Smooth muscle cell (in vitro differentiated cells): ENCODE data around the gene PDE7B. TPM values are rescaled to one million over a fixed set of nuclear protein-coding genes. Genes with fewer than 3 reads are reported as not detected.
A peak's percentile ranks its signal among the peaks of the same experiment; 100 is the strongest.

Source experiments
- DNase-seq: peaks from one replicate; lab custom pipeline; 2025; ENCODE audit not compliant: unreplicated experiment; lab: John Stamatoyannopoulos, UW
- H2AFZ ChIP-seq: fragments of 200-600 bp; sonication (generic); 2 replicates; pipeline ENCODE4 v1.6.0; 2016; ENCODE audit warnings: antibody characterized with exemption, low read depth, mild to moderate bottlenecking
- H3F3A ChIP-seq: fragments of 200-600 bp; sonication (generic); 2 replicates; pipeline ENCODE4 v1.6.0; 2017; ENCODE audit warnings: antibody characterized with exemption, low read depth
- H3K27ac ChIP-seq: fragments of 200-600 bp; sonication (generic); 2 replicates; pipeline ENCODE4 v1.5.1; 2016; ENCODE audit warnings: low read depth, mild to moderate bottlenecking
- H3K27me3 ChIP-seq: fragments of 200-600 bp; sonication (generic); 2 replicates; pipeline ENCODE4 v1.6.1; 2016; ENCODE audit warnings: low read depth, mild to moderate bottlenecking
- H3K36me3 ChIP-seq: fragments of 200-600 bp; sonication (generic); 2 replicates; pipeline ENCODE4 v1.5.1; 2016; ENCODE audit warnings: low read depth
- H3K4me1 ChIP-seq: fragments of 200-600 bp; sonication (generic); 2 replicates; pipeline ENCODE4 v1.5.1; 2016; ENCODE audit warnings: low read depth
- H3K4me2 ChIP-seq: fragments of 200-600 bp; sonication (generic); 2 replicates; pipeline ENCODE4 v1.6.0; 2016; ENCODE audit warnings: mild to moderate bottlenecking
- H3K4me3 ChIP-seq: fragments of 200-600 bp; sonication (generic); 2 replicates; pipeline ENCODE4 v1.5.1; 2016; ENCODE audit warnings: mild to moderate bottlenecking
- H3K79me2 ChIP-seq: fragments of 200-600 bp; sonication (generic); 2 replicates; pipeline ENCODE4 v1.6.0; 2016; ENCODE audit warnings: low read depth, mild to moderate bottlenecking
- H3K9ac ChIP-seq: fragments of 200-600 bp; sonication (generic); 2 replicates; pipeline ENCODE4 v1.6.0; 2016; ENCODE audit warnings: low read depth
- H3K9me3 ChIP-seq: fragments of 200-600 bp; sonication (generic); replicated peaks from 2 replicates; pipeline ENCODE4 v1.5.1; 2016; ENCODE audit warnings: low read depth
- H4K20me1 ChIP-seq: fragments of 200-600 bp; sonication (generic); 2 replicates; pipeline ENCODE4 v1.6.0; 2016; ENCODE audit warnings: low read depth
- WGBS: methylation state at CpG from one replicate; pipeline ENCODE4 v1.1.7; 2016; ENCODE audit warnings: low lambda C conversion rate; 5-methylcytosine and 5-hydroxymethylcytosine counted together
- polyA plus RNA-seq: library from polyadenylated mRNA; unstranded; fragments of >200 nt; fragmentation: Nextera tagmentation; extraction: Ambion mirVana; gene quantifications from 2 replicates; pipeline ENCODE4 v1.2.1, GENCODE V29; 2016
- total RNA-seq: library from RNA; depleted of rRNA; stranded (reverse); fragments of >200 nt; gene quantifications from 2 replicates; pipeline ENCODE4 v1.2.3, GENCODE V29; 2014
- TF ChIP-seq, protein P1 (sequence below): fragments of 200-600 bp; sonication (generic); IDR thresholded peaks from 2 replicates; pipeline ENCODE4 v1.5.1; 2017; ENCODE audit warnings: borderline replicate concordance, mild to moderate bottlenecking, antibody characterized with exemption; ENCODE audit not compliant: insufficient read depth, poor library complexity, severe bottlenecking

PDE7B gene
- total and polyA plus RNA-seq, 2 experiments from 2014 or later, result 23.5 to 36.9 TPM

DNA sequence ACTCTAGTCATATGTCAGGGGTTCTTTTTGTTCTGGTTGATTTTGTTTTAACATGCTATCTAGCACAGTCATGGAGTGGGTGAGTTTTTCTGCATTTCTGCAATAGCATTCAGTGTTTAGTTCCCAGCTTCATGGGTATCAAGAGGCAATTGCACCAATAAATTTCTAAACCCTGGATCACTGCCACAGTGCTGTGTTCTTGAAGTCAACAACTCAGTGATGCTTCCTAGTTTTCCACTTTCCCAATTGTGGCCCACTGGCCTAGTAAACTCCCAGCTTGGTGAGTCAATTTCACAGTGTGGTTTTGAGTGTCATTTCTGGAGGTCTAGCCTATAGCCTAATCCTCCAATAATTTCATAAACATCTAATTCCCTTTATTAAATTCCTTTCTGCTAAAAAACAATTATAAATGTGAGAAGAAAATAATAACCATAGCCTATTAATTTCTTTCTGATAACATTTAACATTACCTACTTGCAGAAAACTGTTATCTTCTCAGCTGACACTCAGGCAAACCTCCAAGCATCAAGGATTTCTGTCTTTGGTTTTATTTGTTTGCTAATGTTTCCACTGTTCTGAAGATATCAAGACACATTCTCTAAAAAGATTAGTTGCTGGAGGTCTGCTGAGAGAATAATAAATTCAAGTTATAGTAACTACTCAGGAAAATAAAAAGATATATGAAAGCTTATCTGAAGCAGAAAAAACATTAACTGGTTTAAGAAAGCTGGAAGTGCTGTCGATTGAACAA is 89.9 kb downstream of the PDE7B start:
- WGBS, result 59% methylated on average over 1 of the region's 1 CpG
- H3K27ac ChIP-seq, result peak overlapping the region; percentile 53
- H3K27me3 ChIP-seq, result no peaks in the 10 kb centered on the region
- H3K4me1 ChIP-seq, result peaks cover 5% of the 10 kb centered on the region
- peak overlapping the region; percentile 33 for H3K4me2 ChIP-seq
- no peak overlapping the region for H2AFZ ChIP-seq
- TF ChIP-seq, protein P1, sequence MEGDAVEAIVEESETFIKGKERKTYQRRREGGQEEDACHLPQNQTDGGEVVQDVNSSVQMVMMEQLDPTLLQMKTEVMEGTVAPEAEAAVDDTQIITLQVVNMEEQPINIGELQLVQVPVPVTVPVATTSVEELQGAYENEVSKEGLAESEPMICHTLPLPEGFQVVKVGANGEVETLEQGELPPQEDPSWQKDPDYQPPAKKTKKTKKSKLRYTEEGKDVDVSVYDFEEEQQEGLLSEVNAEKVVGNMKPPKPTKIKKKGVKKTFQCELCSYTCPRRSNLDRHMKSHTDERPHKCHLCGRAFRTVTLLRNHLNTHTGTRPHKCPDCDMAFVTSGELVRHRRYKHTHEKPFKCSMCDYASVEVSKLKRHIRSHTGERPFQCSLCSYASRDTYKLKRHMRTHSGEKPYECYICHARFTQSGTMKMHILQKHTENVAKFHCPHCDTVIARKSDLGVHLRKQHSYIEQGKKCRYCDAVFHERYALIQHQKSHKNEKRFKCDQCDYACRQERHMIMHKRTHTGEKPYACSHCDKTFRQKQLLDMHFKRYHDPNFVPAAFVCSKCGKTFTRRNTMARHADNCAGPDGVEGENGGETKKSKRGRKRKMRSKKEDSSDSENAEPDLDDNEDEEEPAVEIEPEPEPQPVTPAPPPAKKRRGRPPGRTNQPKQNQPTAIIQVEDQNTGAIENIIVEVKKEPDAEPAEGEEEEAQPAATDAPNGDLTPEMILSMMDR, result no peak
- no peaks in the 10 kb centered on the region for H4K20me1 ChIP-seq
- H3F3A ChIP-seq, result peaks cover under 1% of the 10 kb centered on the region
- H3K9ac ChIP-seq, result no peak overlapping the region
- no peak overlapping the region for H3K4me3 ChIP-seq
- no peak for DNase-seq
- H3K9me3 ChIP-seq, result no peaks in the 10 kb centered on the region
- H3K36me3 ChIP-seq, result no peaks in the 10 kb centered on the region
- H3K79me2 ChIP-seq, result peaks cover 3% of the 10 kb centered on the region

DNA sequence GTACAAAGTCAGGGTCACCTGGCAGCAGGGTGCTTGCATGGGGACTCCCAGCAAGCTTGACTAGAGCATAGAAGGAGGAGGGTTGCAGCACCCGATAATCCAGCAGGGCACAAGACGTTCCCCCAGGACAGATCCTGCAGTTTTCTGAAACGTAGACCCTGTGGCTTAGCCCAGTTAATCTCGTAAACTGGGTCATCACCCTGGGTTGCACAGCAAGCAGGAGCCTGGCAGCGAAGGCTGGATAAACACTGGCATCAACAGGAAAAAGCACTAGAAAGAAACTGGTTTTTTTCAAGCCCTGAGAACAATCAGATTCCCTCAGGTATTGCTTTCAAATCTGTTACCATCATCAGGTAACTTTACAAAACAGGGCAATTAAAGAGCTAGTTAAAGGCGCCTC is 92.6 kb downstream of the PDE7B start:
- Histone ChIP-seq H3K27ac (no peak overlapping the region), H3K4me2 (no peak overlapping the region), H3F3A (no peaks in the 10 kb centered on the region), H3K36me3 (peaks cover 3% of the 10 kb centered on the region), H3K4me1 (peaks cover under 1% of the 10 kb centered on the region), H3K79me2 (peaks cover 3% of the 10 kb centered on the region), H3K27me3 (no peaks in the 10 kb centered on the region), H3K4me3 (no peak overlapping the region), H2AFZ (no peak overlapping the region), H3K9me3 (no peaks in the 10 kb centered on the region), H3K9ac (no peak overlapping the region), H4K20me1 (no peaks in the 10 kb centered on the region)
- WGBS, result 61% methylated on average over 6 of the region's 6 CpGs
- DNase-seq, result no peak
- TF ChIP-seq, protein P1, result no peak

DNA sequence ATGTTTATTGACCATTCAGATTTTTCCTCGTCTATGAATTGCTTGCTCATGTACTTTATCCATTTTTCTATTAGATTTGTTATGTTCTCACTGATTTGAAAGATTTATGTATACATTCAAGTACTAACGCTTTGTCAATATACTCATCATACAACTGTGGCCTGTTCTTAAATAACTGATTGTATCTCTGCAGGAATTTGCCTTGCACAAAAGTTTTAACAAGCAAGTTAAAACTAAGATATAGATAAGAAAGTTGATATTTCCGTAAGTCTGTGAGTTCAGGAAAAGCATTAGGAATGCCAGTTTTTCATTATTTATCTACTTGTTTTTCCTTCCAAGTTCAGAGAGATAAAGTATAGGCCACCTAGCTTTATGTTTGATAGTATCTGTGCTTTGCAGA is 95.2 kb downstream of the PDE7B start:
- no peaks in the 10 kb centered on the region for H3K9me3 ChIP-seq
- H3K36me3 ChIP-seq, result peaks cover 3% of the 10 kb centered on the region
- H3K27me3 ChIP-seq, result no peaks in the 10 kb centered on the region
- no peak overlapping the region for H3K4me3 ChIP-seq
- no peak overlapping the region for H3K4me2 ChIP-seq
- no peak overlapping the region for H3K9ac ChIP-seq
- no peak overlapping the region for H3K27ac ChIP-seq
- no peaks in the 10 kb centered on the region for H3K79me2 ChIP-seq
- TF ChIP-seq, protein P1, result no peak
- 56% methylated on average over 3 of the region's 3 CpGs for WGBS
- no peaks in the 10 kb centered on the region for H3K4me1 ChIP-seq
- no peaks in the 10 kb centered on the region for H3F3A ChIP-seq
- H4K20me1 ChIP-seq, result no peaks in the 10 kb centered on the region
- no peak overlapping the region for H2AFZ ChIP-seq
- DNase-seq, result no peak

DNA sequence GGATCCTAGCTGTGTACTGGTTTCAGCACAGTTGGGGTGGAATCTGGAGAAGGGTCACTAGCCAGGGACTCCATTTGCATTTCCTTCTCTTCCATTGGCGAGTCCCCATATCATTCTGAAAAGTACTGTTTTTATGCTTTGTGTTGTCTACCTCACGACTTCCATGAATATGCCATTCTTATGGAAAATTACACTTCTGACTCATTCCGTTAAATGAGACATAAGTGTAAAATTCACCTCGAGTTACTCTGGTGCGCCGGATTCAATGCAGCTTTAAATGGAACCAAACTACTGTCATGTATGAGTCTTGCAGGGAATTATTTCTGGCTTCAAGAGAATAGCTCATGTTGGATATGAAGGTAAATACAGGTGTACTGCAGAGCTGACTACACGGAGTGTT is 99.2 kb downstream of the PDE7B start:
- Histone ChIP-seq H3K4me1 (no peaks in the 10 kb centered on the region), H4K20me1 (no peaks in the 10 kb centered on the region), H3K4me3 (no peak overlapping the region), H3F3A (no peaks in the 10 kb centered on the region), H3K9ac (no peak overlapping the region), H3K27ac (no peak overlapping the region), H3K4me2 (no peak overlapping the region), H3K79me2 (no peaks in the 10 kb centered on the region), H2AFZ (no peak overlapping the region), H3K36me3 (peaks cover 3% of the 10 kb centered on the region), H3K9me3 (no peaks in the 10 kb centered on the region), H3K27me3 (no peaks in the 10 kb centered on the region)
- DNase-seq, result no peak
- TF ChIP-seq, protein P1, result no peak
- 92% methylated on average over 7 of the region's 7 CpGs for WGBS
